ENCODE results near the gene NBR1. TPM values are rescaled to one million over a fixed set of nuclear protein-coding genes. Genes with fewer than 3 reads are reported as not detected.

The NBR1 gene
- total and polyA plus RNA-seq, 2 of the 8 experiments (the other 6 are each of a cell fraction or from before 2014, with no cell fraction given) = 13.5 to 36.0 TPM

- Histone ChIP-seq H3K4me1 (replicated peaks in 1 of 4; ENCODE audit: control insufficient read depth in 3 of 4, insufficient read depth in 4 of 4, low read length in 3 of 4) (peaks cover 0 to 5% (median 3%) of the 10 kb centered on the region in 4 experiments; a peak in 4 of 7 replicates), H2BK20ac (ENCODE audit: low read length) (no peak overlapping the region), H3K56ac (replicated peaks; ENCODE audit: insufficient read length, low read depth, low read length) (no peak overlapping the region), H3K4me3 (ENCODE audit: extremely low read depth in 1 of 4, insufficient read depth in 2 of 4, low read depth in 3 of 4, low read length in 4 of 4) (no peak overlapping the region), H2AFZ (ENCODE audit: low read length) (no peak overlapping the region), H2BK12ac (ENCODE audit: low read depth, low read length) (0 out of 2 replicates have a peak overlapping the region, but pooled peaks have one; percentile 68), H4K8ac (ENCODE audit: extremely low read depth, insufficient read depth, low read length) (no peak overlapping the region), H4K91ac (replicated peaks; ENCODE audit: insufficient read length, low read length) (no peak overlapping the region), H3K23me2 (ENCODE audit: low read depth, low read length) (peaks cover 8% of the 10 kb centered on the region; the same call in 1 of the 2 replicates), H2BK5ac (ENCODE audit: low read depth, low read length) (no peak overlapping the region), H3K36me3 (ENCODE audit: control insufficient read depth in 2 of 4, insufficient read depth in 4 of 4, low read length in 3 of 4) (peaks cover 0 to 2% (median 0%) of the 10 kb centered on the region in 4 experiments; a peak in 1 of 8 replicates), H2AK5ac (ENCODE audit: low read depth, low read length) (no peak overlapping the region), H2BK120ac (replicated peaks; ENCODE audit: low read depth, low read length) (no peak overlapping the region), H2BK15ac (ENCODE audit: low read length) (no peak overlapping the region), H3K27me3 (replicated peaks in 1 of 4; ENCODE audit: control insufficient read depth in 3 of 4, extremely low read depth in 1 of 4, insufficient read depth in 3 of 4, low read length in 3 of 4) (peaks cover 0 to 2% (median 0%) of the 10 kb centered on the region in 4 experiments; a peak in 1 of 7 replicates), H3K18ac (ENCODE audit: extremely low read depth, low read length) (no peak overlapping the region), H3K23ac (ENCODE audit: insufficient read length) (no peak overlapping the region), H3K27ac (ENCODE audit: low read depth, low read length) (no peak overlapping the region), H3K14ac (ENCODE audit: insufficient read length) (no peak overlapping the region), H4K20me1 (replicated peaks in 1 of 2; ENCODE audit: control insufficient read depth in 1 of 2, insufficient read depth in 2 of 2, low read length in 2 of 2) (no peaks in the 10 kb centered on the region), H3K9ac (replicated peaks in 1 of 4; ENCODE audit: extremely low read depth in 1 of 4, low read depth in 3 of 4, low read length in 3 of 4) (no peak overlapping the region), H3K79me2 (ENCODE audit: control insufficient read depth in 1 of 2, insufficient read depth in 2 of 2, low read length in 2 of 2) (no peaks in the 10 kb centered on the region), H3K4me2 (ENCODE audit: insufficient read depth in 1 of 2, low read depth in 2 of 2, low read length in 2 of 2) (no peak overlapping the region; a peak in 1 of 4 replicates), H3K9me3 (ENCODE audit: insufficient read depth in 2 of 2, low read depth in 1 of 2, low read length in 1 of 2) (no peaks in the 10 kb centered on the region; a peak in 1 of 4 replicates), H3K4ac (replicated peaks; ENCODE audit: insufficient read length, low read depth, low read length) (no peak overlapping the region), H3K79me1 (ENCODE audit: low read depth, low read length) (no peaks in the 10 kb centered on the region), H4K5ac (ENCODE audit: insufficient read length, low read depth, low read length) (no peak overlapping the region)
- WGBS, 2 experiments (ENCODE audit: extremely low coverage in 1 of 2, insufficient coverage in 1 of 2, insufficient read length in 1 of 2, insufficient replicate concordance in 2 of 2, low coverage in 1 of 2, low lambda C conversion rate in 2 of 2, missing lambda C conversion rate in 1 of 2) = 100% methylated on average over 2 of the region's 2 CpGs; no CpG with 5 or more reads in 1 of the 2 experiments
- ChIA-PET CTCF (ENCODE audit: partially characterized antibody) (interaction anchor here (0.6 to 3.5 kb wide), 7 partner anchors 9 to 98 kb away, joined by 3 to 14 read pairs (median 4); no protein-coding TSS in a partner anchor), POLR2A (ENCODE audit: partially characterized antibody) (interaction anchor here (0.5 to 10.3 kb wide), 5 partner anchors 17 to 267 kb away, joined by 3 to 123 read pairs (median 3); partner anchors contain the start of gene RPL27)
- DNase-seq (ENCODE audit: low read depth in 1 of 2, low spot score in 2 of 2) = no peak
- TF ChIP-seq GTF2F1 (IDR thresholded peaks at IDR 0.05; ENCODE audit: borderline replicate concordance, low read depth, low read length) (no peak), NRF1 (IDR thresholded peaks at IDR 0.05; ENCODE audit: low read depth, low read length) (no peak), ASH2L (IDR thresholded peaks at IDR 0.05; ENCODE audit: low read length) (no peak), TBP (IDR thresholded peaks at IDR 0.05; ENCODE audit: low read depth, low read length) (no peak), SP2 (IDR thresholded peaks at IDR 0.05; ENCODE audit: low read length) (no peak)
- FAIRE-seq = no peak
These were observed 42.5 kb downstream of the NBR1 start for GRCh38 chr17:43213545-43213944.
